Activated CD4-positive, CD25-positive, alpha-beta regulatory T cell treated with anti-CD3 and anti-CD28 coated beads, Interleukin-2, amount 50 U/mL, for 72 hours (primary cell): ENCODE data around the gene POR.

Experiments used
- DNase-seq: peaks from one replicate; pipeline ENCODE4 v3.0.0; 2021

The POR gene

DNA sequence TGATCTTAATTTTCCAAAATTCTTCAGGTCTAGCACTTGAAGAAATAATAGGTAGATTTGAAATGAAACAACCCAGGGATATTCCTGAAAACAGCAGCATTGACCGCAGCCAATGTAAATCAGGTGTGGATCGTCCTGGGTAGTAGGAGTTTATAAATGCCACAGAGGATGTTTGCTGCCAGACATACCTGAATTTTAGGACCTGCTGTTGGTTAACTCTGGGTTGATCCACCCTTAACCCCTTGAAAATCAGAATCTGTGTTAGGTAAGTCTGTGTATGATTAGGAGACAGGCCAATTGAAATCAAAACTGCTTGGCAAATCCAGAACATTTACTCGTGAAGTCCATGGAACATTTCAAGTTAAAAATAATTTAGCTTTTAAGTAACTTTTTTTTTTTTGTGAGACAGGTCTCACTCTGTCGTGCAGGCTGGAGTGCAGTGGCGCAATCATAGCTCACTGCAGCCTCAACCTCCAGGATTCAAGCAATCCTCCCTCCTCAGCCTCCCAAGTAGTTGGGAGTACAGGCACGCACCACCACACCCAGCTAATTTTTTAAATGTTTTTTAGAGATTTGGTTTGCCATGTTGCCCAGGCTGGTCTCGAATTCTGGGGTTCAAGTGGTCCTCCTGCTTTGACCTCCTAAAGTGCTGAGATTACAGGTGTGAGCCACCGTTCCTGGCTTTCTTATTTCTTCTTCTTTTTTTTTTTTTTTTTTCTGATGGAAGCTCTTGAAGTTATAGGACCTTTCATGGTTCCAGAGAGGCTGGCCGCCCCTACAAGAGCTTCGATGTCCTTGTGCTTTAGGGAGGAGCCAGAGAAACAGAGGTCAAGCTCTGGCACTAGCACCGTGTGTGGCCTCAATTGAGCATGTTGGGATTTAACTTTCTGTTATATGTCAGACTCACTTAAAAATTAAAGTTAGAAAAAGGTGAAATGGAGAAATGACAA lies 2.0 kb downstream of the POR start:
- DNase-seq = no peak

- no peak for DNase-seq
Observed at GRCh38 chr7:75920431-75921161, 5.6 kb downstream of the POR start.

DNA sequence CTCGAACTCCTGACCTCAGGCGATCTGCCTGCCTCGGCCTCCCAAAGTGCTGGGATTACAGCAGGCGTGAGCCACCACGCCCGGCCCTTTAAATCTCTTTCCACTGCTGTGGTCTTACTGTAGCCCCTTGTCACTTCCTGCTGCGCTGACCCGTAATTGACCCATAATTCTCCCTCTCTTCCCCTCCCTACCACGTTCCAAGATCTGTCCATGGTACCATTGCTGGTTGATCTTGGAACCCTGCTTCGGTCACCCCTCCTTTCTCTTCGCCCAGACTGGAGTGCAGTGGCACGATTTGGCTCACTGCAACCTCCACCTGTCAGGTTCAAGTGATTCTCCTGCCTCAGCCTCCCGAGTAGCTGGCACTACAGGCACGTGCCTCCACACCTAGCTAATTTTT lies 6.5 kb downstream of the POR start:
- no peak for DNase-seq

GRCh38 chr7:75922966-75923603 lies 8.1 kb downstream of the POR start:
- DNase-seq = no peak

GRCh38 chr7:75924256-75924655 lies 9.3 kb downstream of the POR start:
- DNase-seq = no peak

GRCh38 chr7:75924889-75925288 lies 9.9 kb downstream of the POR start:
- no peak for DNase-seq

GRCh38 chr7:75925717-75926435 lies 10.9 kb downstream of the POR start:
- DNase-seq = no peak

- peak; percentile 35 for DNase-seq
Observed at GRCh38 chr7:75928568-75928914, 13.6 kb downstream of the POR start.

- no peak for DNase-seq
Observed at GRCh38 chr7:75931680-75932079, 16.7 kb downstream of the POR start.

DNA sequence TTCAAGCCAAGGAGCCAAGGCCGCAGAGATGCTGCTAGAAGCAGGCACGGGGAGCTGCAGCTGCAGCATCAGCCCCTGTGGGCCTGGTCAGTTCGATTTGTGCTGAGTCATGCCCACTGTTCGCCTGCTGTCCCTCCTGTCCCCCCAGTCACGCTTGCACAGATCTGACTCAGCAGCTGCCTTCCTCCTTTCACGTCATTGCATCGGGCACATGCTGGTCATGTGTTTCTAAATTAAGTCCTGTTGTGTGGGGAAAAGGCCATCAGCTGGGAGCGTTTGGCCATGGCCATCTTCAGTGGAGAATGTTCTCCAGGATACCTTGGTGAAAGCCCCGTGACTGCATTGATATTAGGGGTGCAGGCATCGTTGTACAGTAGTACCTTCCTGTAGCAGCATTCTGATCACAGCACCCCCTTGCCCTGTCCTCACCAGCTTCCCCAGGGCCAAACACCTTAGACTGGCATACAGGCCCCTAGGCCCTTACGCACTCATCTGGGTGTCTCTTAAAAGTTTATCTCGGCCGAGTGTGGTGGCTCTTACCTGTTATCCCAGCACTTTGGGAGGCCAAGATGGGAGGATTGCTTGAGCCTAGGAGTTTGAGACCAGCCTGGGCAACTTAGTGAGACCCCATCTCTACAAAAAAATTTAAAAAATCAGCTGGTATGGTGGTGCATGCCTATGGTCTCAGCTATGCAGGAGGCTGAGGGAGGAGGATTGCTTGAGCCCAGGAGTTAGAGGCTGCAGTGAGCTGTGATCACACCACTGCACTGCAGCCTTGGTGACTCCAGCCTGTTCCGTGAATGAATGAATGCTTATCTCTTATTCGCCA lies 23.2 kb downstream of the POR start:
- no peak for DNase-seq

GRCh38 chr7:75938921-75939320 lies 24.0 kb downstream of the POR start:
- DNase-seq = no peak

DNA sequence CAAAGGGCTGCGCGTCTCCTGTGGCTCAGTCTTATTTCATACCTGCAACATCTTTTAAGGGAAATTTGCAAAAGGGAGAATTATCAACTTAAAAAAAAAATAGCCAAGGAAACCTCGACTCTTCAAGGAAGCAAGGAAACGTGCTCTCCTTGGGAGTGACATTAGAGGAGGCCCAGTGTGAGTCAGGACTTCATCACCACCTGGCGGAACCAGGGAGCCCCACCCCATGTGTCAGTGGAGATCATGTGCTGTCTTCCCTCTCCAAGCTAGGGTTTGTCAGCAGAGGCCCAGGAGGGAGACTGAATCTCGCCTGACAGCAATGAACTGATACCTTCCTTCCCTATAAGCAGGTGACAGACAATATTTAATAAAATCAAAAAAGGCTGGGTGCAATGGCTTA lies 28.9 kb downstream of the POR start:
- no peak for DNase-seq

DNA sequence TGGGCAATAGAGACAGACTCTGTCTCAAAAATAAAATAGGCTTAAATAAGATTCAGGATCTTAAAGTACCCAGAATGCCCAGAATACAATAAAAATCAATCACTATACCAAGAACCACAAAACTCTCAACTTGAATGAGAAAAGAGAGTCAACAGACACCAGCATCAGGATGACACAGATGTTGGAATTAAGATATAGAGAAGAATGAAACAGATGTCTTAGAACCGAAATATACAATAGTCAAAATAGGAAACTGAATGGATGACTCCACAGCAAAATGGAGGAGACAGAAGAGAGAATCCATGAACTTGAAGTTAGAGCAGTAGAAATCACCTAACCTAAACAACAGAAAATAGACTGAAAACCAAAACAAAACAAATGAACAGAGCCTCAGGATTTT lies 29.6 kb downstream of the POR start:
- no peak for DNase-seq

DNA sequence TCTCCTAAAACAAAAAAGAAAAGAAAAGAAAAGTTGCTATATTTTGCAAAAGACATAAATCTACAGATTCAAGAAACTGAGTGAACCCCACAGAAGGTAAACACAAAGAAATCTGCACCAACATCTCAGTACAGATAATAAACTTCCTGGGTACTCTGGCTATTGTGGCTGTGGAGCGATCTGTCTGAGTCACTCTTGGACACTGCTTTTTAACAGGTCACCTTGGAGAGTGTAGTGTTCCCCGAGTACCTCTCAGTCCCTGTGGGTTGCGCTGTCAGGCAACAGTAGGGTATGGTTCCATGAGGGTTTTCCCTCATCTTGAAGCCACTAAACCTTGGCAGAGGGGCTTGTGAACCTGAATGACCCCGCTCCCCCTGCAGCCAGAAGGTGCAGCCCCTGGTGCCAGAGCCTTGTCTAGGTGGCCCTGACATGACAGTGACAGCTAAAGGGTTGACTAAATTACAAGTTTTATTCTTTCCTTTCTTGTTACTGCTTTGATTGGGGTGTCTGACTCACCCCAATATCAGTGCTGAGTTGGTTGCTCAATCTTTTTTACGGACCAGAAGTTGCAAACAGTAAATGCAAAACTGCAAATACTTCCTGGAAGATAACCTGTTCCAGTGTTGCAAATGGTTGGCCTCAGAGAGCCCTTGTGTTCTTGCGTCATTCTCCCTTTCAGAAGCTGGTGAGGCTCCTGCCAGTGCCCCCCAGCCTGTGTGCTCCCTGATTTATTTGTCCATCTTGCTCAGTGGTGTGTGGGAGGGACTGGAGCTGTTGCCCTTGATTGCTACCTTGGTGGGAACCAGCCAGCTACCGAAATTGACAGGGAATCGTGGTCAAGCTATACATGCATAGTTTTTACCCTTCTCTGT lies 30.6 kb downstream of the POR start:
- no peak for DNase-seq

DNA sequence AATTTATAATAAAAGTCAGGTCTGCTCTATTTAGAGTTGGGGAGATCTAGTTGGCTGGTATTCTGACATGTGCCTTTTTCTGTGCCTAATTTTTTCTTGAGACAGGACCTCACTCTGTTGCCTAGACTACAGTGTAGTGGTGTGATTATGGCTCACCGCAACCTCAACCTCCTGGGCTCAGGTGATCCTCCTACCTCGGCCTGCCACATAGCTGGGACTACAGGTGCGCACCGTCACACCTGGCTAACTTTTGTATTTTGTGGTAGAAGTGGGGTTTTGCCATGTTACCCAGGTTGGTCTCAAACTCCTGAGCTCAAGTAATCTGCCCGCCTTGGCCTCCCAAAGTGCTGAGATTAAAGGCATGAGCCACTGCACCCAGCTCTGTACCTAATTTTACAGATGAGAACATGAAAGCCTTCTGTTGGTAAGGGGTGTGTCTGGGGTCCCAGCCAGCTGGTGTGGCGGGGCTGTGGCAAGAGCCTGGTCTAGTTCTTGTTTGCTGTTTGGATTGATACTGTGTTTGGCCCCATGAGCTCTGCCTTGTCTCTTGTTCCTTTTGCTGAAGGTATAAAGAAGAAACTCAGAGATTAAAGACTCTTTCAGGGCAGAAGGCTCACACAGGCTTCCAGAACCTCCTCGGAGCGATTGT lies 31.4 kb downstream of the POR start:
- no peak for DNase-seq

DNA sequence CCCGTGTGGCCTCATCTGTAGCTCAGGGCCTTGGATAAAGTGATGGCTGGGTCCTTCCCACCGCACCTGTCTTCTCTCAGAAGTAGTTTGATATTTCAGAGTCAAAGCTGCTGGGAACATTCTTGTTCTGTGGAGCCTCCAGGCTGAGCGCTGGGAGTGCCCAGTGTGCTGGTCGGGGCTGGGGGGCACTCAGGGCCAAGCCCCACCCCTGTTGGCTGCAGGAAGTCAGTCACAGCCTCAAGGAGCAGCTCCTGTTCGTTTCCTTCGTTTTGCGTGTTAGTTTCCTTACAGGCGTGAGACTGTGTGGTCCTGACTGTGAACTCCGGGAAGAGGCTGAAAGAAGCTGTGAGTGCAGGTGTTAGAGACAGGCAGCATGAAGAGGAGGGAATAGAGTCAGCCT lies 33.2 kb downstream of the POR start:
- DNase-seq = no peak

DNA sequence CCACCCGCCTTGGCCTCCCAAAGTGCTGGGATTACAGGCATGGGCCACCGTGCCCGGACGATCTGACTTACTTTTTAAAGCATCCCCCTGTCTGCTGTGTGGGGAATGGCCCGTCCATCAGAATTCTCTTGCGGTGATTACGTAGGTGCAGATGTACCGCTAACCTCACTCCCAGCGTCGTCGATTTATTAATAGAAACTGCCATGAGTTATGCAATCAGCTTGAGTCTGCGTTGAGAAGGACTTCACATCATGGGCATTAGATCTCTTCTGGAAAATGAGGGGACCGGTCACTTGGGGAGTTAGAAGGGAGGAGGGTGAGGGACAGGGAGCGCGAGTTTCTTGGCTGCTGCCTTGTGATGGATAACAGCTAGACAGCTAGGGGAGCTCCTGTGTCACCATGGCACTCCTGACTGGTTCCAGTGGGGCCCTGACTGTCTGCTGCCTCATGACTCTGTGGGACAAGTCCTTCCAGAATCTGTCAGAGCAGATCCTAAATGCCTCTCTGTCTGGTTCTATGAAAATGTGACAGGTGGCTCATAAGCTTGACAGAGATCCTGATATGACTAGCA lies 35.2 kb downstream of the POR start:
- DNase-seq = no peak

GRCh38 chr7:75951506-75951905 lies 36.6 kb downstream of the POR start:
- DNase-seq = no peak

DNA sequence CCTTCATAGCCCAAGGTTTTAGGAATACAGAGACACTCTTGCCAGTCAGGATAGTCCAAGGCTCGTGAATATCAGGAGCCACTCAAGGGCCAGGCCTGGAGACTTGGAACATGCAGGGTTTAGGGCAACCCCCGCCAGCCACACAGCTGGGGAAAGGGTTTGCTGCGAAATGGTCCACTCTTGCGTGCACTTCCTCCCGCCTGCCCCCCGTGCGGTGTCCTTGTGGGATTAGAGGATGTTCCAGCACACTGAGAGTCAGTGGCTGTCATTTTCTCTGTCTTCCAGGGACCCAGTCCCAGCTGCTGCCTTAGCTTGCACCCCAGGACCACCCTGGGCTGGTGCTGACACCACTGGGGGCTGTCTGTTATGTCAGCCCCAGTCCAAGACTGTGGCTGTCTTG lies 38.5 kb downstream of the POR start:
- DNase-seq = no peak

GRCh38 chr7:75953931-75954330 lies 39.0 kb downstream of the POR start:
- DNase-seq = no peak
